22Rv1 (cell line): ENCODE results near the gene DIMT1.

Experiments used
- CTCF ChIP-seq: fragments of 450-650 bp; IDR thresholded peaks from 2 replicates; pipeline ENCODE4 v1.5.1; 2017; ENCODE audit warnings: mild to moderate bottlenecking
- ZFX ChIP-seq: fragments of 450-650 bp; IDR thresholded peaks from 2 replicates; pipeline ENCODE4 v1.6.1; 2017; ENCODE audit warnings: antibody characterized with exemption, borderline replicate concordance

- TF ChIP-seq CTCF (no peak), ZFX (no peak)
These were observed 31.1 kb downstream of the DIMT1 start for GRCh38 chr5:62372600-62372999.
